Mucosa of gallbladder (tissue), 1 donor: Measurements from ENCODE around the gene MRS2. TPM values are rescaled to one million over a fixed set of nuclear protein-coding genes. Genes with fewer than 3 reads are reported as not detected.

Source experiments
- total RNA-seq: library from RNA; stranded (reverse); gene quantifications from one replicate; pipeline ENCODE4 v1.2.1, GENCODE V29; 2021
- donor health status: DM: no; HTN: no; CAD: no.

Gene MRS2
- total RNA-seq, 1 donor from 2014 or later: 35.1 TPM

Other genes starting within 250 kb of the MRS2 start
- gene DCDC2, start 44.9 kb upstream of the MRS2 start, total RNA-seq: 33.8 TPM
- 2.3 TPM for gene GPLD1, start 86.6 kb downstream of the MRS2 start, total RNA-seq
- 20.7 TPM for gene ALDH5A1, start 92.0 kb downstream of the MRS2 start, total RNA-seq
- 1.3 TPM for gene KIAA0319, start 243.3 kb downstream of the MRS2 start, total RNA-seq